Activated CD4-positive, CD25-positive, alpha-beta regulatory T cell treated with anti-CD3 and anti-CD28 coated beads, Interleukin-2, amount 50 U/mL, for 72 hours (primary cell): Measurements from ENCODE around the gene FLT4.
"Not testable (repeated sequence)": the region's sequence is repeated elsewhere in the genome, so short reads cannot be mapped to it uniquely, and the experiment has no call there.

Experiments used
- DNase-seq: peaks from one replicate; pipeline ENCODE4 v3.0.0; 2021

FLT4 gene

DNA sequence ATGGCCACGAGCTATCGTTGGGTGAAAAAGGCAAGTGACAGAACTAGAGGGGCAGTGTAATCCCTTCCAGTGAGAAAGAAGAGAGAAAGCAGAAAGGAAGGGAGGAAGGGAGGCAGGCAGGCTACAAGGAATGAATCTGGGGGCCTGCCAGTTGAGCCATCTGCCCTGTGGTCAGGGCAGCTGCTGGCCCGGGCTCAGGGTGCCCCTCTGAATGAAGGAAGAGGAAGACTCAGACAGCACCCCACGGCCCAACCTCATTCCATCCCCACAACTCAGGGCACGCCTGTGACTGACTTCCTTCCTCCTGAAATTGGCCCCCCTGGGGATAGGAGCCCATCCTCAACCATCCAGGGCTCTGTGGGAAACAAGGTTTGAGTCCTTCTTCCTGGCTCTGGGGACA, 20.3 kb upstream of the FLT4 start:
- DNase-seq, result no peak

DNA sequence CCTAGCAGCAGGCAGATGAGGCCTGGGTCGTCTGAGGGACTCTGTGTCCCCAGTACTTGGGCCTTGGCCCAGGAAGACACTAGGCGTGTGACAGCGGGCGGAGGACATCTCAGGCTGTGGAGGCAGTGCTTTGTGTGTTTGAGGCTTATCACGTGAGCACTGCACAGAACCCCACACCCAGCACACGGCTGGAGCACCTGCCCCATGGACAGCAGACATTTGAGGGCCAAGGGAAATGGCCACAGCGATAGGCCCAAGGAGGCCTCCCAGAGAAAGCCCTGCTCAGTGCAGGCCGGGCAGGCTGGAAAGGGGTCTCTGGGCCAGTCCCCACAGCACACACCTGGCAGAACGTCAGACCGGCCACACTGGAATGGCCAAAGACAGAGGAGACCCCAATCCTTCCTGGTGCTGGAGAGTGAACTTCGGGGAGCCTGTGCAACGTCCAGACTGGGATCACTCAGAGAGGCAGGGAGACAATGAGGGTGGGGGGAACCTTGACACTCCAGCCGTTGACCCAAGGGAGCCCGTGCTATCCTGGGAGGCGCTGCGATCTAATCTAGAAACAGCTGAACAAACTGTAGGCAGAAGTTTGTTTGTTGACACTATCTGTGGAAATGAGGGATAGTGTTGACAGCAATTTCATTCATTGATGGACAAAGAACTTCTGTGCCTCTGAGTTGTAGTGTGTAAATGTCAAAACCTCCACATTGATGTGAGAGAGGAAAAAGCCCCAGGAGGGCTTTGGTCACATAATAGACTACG, 19.6 kb upstream of the FLT4 start:
- DNase-seq, result no peak

DNA sequence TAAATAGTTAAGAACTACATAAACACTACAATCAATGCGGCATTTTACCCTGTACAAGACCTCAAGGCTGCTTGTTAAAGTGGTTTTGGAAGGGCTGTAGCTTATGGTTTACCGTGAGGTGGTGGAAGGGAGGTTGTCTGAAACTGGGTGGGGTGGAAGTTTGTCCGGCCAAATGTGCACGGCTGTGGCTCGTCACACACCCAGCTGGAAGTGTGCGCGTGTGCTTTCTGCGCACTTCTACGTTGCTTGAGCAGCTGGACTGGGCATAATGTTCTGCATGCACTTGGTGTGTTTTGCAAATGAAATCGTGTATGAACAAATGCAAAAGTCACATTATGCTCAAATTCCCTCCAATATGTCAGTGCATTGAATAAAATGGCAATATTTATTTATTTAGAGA, 17.4 kb upstream of the FLT4 start:
- no peak for DNase-seq

DNA sequence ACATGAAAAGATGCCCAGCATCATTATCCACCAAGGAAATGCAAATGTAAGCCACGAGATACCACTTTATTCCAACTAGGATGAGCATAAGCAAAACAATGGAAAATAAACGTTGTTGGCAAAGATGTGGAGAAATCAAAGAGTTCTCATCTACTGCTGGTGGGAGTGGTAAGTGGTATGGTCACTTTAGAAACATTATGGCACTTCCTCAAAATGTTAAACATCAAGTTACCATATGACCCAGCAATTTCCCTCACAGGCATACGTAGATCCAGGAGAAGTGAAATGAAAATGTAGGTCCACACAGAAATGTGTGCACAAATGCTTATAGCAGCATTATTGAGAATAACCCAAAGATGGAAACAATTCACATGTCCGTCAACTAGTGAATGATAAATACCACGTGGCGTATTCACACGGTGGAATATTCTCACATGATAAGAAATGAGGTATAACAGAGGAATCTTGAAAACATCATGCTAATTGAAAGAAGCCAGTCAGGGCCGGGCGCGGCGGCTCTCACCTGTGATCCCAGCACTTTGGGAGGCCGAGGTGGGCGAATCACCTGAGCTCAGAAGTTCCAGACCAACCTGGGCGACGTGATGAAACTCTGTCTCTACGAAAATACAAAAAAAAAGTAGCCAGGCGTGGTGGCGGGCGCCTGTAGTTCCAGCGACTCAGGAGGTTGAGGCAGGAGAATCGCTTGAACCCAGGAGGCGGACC, 16.4 kb upstream of the FLT4 start:
- DNase-seq, result no peak

DNA sequence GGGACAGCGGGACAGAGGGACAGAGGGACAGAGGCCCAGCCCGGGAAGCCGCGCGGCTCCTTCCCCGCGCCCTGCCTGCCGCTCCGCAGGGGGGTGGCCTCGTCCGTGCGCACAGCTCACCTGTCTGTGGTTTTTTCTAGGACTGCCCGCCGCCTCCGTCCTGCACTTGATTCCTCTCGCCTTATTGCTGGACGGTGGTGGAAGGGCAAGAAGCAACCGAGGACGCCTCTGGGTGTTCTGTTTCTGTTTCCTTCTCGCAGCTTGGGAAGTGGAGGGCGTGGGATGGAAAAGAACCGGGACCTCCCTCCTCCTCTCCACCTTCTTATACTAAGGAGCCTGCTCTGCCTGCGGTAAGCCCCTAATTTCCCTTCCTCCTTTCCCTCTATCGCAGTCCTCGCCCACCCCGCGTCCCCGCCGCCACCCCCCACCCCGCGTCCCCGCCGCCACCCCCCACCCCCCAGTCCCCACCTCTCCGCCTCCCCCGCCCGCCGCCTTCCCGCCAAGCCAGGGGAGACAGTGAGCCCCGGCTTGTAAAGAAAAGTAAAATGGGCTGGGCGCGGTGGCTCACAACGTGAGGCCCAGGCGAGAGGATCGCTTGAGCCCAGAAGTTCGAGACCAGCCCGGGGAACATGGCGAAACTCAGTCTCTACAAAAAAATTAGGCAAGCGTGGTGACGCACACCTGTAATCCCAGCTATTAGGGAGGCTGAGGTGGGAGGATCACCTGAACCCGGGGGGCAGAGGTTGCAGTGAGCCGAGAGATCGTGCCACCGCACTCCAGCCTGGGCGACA, 9.6 kb upstream of the FLT4 start:
- DNase-seq, result no peak

DNA sequence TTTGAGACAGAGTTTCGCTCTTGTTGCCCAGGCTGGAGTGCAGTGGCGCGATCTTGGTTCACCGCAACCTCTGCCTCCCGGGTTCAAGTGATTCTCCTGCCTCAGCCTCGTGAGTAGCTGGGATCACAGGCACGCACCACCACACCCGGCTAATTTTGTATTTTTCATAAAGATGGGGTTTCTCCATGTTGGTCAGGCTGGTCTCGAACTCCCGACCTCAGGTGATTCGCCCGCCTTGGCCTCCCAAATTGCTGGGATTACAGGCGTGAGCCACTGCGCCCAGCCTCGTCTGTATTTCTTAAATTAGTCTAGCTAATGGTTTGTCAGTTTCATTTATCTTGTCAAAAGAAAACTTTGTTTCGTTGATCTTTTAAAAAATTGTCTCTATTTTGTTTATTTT, 5.8 kb upstream of the FLT4 start:
- DNase-seq, result not testable (repeated sequence)

DNA sequence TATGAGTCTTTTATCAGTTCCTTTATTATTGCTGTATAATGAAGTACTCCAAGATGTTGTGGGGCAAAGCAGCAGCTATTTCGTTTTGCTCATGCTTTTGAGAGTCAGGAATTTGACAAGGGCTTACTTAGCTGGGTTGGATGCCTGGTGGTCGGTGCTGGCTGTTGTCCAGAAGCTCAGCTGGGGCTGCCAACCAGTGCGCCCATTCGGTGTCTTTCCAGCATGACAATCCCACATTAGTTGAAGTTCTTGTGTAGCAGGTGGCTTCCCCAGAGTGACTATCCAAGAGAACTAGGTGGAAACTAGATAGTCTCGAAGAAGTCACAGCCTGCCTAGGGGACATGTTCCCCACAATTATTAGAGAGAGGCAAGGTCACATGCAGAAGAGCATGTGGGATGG, 3.4 kb upstream of the FLT4 start:
- DNase-seq, result no peak

DNA sequence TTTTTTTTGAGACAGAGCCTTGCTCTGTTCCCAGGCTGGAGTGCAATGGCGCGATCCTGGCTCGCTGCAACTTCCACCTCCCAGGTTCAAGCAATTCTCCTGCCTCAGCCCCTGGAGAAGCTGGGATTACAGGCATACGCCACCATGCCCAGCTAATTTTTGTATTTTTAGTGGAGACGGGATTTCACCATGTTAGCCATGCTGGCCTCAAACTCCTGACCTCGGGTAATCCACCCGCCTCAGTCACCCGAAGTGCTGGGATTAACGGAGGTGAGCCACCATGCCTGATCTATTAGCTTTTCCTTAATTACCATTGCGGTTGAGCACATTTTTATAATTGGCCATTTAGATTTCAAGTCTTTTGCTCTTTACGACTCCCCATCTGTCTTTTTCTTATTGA, 2.9 kb upstream of the FLT4 start:
- DNase-seq, result no peak

DNA sequence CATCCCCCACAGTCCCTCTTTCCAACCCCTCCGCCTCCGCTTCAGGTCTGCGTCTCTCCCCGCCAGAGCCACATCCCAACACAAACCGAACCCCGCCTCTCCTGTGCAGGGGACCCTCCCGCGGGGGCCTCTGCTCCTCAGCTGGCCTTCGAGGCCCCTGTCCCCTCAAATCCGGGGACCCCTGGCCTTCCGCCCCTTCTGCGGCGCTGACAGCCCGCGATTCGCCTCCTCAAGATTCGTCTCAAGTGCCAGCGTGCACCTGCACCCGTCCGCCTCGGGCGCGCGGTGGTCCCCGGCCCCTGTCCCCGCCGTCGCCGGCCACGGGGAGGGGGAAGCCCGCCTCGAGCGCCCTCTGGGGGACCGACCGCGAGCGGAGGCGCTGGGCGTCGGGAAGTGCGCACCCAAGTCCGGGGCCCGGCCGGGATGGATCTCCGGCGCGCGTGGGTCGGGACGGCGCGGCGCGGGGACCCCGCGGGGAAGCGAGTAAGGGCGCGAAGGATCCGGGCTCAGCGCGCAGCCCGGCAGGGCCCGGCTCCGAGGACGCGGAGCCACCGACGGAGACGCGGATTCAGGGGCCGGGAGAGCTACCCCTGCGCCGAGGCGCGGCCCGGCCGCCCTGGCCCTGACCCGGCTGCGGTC, 623 bp downstream of the FLT4 start:
- DNase-seq, result no peak

DNA sequence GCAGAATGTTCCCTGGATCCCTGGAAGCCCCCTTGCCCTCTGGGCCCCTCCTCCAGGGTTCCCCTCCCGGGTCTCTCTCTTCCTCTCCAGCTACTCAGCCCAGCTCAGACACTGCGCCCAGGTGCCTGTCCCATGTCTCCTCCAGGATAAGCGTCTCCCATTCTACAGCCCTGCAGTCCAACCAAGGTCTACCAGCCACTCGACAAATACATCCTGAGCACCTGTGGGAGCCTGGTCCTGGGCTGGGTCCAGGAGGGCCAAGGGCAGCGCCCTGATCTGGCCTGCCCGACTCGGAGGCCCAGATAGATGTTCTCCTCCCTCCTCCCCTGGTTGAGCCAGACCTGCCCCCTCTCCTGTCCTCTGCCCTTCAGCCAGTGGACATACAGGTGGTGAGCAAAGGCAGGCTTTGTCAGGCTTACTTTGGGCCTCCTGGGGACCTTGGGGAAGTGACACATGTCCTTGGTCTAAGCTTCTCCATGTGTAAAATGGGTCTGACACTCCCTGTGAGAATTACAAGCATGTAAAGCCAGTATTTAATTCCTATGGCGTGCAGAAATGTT, 1.4 kb downstream of the FLT4 start:
- no peak for DNase-seq

DNA sequence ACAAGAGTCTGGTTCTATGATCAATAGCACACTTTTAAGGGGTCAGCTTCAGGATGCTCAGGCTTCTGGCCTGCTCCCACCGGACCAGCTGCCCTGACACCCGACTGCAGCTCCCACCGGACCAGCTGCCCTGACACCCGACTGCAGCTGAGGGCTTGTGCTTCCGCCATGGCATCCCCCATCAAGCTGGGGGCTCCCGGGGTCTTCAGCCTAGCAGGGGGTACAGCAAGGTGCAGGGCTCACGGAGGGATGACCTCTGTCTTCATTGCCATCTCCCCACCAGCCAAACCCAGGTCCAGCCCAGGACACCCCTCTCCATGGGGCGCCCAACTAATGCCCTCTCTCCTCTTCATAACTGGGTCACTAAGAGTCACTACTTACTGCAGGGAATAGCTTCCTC, 1.9 kb downstream of the FLT4 start:
- DNase-seq, result no peak

DNA sequence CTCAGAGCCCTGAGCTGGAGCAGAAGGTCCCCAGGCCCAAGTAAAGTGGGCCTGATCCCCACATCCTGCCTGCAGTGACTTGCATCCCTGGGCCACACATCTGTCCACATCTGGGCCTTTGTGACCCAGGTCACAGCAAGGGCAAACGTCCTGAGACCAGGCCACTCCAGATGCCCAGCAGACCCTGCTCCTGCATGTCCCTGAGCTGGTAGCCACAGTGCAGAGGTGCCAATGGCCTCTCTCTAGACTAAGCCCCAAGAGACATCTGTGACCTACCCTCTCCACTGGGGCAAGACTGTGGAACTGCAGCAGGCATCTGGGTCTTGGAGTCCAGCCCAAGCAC, 2.5 kb downstream of the FLT4 start:
- no peak for DNase-seq

DNA sequence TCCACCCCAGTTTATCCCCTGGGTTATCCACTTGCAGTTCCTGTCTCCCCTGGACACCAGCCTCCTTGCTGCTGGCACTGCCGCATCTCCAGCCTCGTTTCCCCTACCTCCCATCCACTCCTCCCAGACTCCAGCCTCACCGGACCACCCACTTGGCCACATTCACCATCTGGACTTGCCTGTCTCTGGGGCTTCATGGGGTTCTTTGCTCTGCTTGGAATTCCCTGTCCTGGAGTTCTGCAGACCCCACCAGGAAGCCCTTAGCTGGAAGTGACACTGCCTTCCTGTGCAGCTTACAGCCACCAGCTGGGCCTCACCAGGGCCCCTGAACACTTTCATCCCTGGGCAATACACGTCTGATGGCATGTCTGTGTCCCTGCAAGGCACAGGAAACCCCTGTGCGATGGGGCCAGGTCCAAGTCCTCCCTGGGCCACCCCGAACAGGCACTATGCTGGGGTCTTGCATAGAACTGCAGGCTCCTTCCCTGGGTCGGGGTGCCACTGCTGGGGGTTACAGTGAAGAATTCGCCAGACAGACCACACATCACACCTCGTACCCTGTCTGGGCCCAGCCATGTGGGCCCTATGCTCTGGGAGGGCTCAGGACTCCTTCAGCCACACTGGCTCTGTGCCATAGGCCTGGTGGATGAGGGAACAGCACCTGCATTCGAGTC, 3.0 kb downstream of the FLT4 start:
- no peak for DNase-seq

DNA sequence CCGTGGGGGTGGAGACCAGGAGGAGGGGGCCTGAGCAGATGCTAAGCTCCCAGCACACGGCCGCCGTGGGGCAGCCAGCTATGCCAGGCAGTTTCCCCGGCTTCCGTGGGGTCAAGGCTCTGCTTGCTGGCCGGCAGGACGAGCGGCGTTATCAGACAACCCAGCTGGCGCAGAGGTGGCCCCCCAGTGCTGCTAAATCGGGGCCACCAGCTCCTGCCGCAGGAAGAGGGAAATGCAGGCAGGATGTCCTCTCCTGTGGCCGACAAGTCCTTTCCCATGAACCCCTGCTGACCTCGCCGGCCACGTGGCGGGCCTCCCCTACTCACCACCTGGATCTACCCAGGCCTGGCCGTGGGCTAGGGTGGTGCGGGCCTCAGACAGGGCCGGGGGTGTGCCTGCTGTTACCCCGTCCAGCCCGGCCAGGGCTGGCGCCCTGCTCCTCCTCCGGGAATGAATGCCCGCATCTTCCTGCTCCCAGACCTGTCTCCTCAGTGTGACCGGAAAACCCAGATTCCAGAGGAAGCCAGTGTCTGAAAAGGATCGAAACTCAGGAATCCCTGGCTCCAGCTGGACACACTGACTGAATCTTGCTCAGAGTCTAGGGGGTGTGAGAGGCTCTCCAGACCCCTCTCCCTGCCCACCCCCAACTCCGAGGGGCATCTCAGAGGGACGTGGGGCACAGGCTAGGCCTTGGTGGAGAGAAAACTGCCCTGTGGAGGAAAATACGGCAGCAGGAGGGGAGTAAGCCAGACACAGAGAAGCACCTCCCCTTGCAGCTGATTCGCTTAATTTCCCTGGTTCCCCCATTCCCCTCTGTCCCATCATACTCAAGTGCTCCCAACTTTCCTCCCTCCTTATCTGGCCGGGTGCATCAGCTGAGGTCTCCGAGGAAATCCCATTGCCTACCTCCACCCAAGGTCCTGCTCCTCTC, 3.9 kb downstream of the FLT4 start:
- no peak for DNase-seq

DNA sequence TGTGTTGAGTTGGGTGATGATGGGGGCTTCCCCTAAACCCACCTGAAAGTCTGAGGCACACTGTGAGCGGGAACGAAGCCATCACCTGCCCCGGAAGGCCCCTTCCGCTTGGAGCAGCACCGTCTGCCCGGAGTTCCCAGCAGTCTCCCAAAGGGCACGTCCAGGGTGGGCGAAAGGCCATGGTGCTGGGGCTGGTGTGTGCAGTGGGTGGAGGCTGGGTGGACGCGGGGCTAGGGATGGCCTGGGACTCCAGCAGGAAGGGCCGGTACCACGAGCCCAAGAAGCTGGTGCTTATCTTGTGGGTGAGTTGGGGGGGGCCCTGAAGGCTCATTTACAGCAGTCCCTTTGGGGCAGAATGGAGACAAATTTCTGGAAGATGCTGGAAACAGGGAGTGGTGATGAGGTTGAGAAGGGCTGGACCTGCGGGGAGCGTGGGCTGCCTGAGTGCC, 4.6 kb downstream of the FLT4 start:
- no peak for DNase-seq

DNA sequence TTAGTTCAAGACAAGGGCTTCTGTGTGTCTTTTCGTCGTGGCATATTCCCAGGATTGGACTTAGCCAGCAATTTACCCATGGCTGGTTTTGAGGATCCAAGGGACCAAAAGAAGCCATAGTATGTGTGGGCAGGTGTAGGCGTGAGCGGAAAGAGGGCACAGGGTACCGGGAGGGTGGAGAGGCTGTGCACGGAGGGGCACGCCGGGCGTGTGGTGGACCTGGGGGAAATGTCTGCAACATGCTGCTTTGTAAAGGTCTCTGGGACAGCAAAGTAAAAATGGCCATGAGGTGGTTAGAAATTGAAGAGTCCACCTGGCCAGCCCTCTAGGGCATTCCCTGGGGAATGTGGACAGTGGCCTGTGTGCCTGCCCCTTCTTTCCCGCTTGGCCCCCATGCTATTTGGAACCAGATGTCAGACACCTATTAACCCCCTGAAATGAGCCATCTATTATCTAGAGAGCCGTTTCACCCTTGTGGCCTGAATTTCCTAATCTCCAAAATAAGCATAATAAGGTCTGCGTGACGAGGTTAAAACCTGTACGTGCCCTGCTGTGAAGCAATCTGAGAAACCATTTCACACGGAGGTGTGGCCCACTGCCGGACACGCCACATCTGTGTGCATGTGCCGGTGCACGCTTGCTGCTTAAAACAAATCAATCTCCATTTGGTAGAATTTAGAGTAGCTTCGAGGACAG, 5.1 kb downstream of the FLT4 start:
- DNase-seq, result no peak

DNA sequence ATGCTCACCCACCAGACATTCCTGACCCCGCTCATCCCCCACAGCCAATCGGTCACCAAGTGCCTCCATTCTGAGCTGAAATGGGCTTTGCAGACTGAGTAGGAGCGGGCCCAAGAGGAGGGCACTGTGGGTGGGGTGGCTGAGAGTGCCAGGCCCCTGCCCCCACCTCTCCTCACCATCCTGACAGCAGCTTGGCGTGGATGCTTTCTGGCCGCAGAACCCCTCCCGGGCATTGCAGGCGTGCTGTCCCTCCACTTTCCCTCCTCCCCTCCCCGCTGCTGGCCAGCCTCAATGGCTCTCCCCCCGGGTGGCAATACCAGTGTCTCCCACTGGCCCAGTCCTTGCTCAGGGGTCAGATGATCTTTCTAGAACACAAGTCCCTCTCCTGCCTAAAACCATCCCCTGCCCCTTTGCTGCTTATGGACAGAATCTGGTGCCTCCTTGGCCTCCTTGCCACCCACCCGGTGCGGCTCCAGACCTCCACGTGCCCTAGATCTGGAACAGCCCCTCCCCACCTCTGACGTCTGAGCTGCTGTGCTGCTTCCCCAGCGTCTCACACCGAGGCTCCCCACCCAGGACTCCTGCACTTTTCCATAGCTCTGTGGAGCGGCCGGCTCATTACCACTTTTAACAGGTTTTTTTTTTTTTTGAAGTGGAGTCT, 6.1 kb downstream of the FLT4 start:
- no peak for DNase-seq

DNA sequence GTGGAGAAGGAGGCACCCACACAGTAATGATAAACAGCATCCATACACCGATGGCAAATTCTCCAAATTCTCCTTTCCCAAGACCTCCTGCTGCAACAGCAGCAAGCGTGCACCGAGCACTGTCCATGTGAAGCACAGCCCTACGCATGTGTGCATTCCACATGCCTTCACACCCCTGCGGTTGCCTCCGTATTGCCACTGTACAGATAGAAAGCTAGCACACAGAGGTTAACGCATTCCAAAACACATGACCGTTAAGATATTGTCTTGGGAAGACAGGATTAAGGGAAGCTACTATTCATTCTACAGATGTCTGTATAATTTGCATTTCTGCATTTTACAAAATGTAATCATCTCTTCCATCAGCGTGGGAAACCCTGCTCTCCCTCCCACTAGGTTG, 6.6 kb downstream of the FLT4 start:
- no peak for DNase-seq

DNA sequence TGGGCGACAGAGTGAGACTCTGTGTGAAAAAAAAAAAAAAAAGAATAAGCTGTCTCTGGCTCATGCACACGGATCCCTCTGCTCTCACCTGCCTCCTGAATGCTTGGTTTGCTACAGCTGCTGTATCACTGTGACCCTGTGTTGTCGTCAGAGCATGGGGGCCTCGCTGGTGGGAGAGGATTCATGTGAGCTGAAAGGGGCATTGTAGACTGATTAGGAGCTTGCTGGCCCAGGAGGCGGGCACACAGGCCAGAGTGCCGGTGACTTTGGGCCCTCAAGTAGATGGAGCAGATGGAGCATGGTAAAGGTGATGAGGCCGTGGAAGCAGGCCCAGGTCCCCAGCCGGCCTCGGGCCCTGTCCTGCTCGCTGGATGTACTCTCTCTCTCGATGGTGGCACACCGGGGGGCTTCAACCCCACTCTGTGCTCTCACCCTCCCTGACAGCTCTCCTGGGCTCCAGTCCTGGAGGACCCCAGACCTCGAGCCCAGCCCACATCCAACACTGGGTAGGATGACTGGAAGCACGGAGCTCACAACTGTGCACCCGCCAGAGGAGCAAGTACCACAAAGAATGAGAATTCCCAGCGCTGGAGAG, 7.1 kb downstream of the FLT4 start:
- DNase-seq, result no peak

DNA sequence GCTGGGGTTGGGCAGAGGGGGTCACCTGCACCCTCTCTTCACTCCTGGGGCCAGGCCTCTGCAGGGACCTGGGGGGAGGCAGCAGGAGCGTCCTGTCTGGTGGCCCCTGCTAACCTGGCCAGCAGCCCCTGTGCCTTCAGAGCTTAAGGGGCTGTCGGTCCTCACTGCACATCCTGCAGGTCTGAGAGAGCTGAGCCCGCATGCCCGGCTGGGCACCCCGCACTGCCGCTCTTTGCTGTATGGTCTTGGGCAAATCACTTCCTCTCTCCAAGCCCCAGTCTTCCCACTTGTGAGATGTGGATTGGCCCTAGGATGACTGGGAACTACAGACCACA, 7.9 kb downstream of the FLT4 start:
- DNase-seq, result no peak
